GM18907 (cell line): ENCODE data around the gene THBS3.
"Not testable (repeated sequence)": the region's sequence is repeated elsewhere in the genome, so short reads cannot be mapped to it uniquely, and the experiment has no call there.

Source experiments
- ATAC-seq: cut with Tn5 transposase; IDR thresholded peaks from one replicate; pipeline ENCODE4 v1.9.1; 2021; ENCODE audit warnings: mild to moderate bottlenecking, moderate library complexity; ENCODE audit not compliant: unreplicated experiment

Gene THBS3

DNA sequence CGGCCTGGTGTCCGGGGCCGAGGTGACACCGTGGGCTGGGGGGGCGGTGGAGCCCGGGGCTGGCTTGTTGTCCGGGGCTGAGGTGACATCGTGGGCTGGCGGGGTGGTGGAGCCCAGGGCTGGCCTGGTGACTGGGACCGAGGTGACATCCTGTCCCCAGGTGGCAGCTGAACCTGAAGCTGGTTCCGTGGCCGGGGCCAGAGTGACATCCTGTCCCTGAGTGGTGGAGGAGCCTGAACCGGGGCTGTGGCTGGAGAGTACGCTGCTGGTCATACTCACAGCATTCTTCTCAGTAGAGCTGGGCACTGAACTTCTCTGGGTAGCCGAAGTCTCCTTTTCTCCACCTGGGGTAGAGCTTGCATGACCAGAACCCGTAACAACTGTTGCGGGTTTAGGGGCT lies 15.8 kb downstream of the THBS3 start:
- no peak for ATAC-seq

DNA sequence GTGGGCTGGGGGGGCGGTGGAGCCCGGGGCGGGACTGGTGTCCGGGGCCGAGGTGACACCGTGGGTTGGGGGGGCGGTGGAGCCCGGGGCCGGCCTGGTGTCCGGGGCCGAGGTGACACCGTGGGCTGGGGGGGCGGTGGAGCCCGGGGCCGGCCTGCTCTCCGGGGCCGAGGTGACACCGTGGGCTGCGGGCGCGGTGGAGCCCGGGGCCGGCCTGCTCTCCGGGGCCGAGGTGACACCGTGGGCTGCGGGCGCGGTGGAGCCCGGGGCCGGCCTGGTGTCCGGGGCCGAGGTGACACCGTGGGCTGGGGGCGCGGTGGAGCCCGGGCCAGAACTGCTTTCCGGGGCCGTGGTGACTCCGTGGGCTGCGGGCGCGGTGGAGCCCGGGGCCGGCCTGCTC lies 17.8 kb downstream of the THBS3 start:
- not testable (repeated sequence) for ATAC-seq

DNA sequence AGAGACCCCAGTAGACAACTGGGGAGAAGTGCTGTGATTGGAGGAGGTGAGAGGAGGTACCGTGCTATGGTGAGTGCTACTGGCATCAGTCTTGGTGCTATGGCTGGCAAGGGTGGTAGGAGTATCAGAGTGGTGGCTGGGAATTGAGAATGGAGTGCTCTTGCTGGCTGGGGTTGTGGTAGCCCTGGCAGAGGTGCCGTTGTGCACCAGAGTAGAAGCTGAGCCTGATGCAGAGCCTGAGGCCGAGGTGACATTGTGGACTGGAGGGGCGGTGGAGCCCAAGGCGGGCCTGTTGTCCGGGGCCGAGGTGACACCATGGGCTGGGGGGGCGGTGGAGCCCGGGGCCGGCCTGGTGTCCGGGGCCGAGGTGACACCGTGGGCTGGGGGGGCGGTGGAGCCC lies 19.4 kb downstream of the THBS3 start:
- no peak for ATAC-seq

DNA sequence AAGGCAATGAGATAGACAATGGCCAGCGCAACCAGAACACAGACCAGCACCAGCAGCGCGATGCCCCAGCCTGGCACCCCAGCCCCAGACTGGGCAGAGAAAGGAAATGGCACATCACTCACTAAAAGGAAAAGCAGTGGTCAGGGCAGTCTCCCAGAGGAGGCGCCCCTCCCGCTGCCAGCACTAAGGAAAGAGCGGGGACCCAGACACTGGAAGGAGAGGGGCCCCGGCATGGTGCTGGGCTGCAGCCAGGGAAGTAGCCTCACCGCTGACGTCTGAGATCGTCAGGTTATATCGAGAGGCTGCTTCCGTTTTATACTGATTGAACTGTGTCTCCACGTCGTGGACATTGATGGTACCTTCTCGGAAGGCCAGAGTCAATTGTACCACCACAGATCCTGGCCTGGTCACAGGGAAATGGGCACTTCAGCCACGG lies 20.2 kb downstream of the THBS3 start:
- ATAC-seq: no peak

DNA sequence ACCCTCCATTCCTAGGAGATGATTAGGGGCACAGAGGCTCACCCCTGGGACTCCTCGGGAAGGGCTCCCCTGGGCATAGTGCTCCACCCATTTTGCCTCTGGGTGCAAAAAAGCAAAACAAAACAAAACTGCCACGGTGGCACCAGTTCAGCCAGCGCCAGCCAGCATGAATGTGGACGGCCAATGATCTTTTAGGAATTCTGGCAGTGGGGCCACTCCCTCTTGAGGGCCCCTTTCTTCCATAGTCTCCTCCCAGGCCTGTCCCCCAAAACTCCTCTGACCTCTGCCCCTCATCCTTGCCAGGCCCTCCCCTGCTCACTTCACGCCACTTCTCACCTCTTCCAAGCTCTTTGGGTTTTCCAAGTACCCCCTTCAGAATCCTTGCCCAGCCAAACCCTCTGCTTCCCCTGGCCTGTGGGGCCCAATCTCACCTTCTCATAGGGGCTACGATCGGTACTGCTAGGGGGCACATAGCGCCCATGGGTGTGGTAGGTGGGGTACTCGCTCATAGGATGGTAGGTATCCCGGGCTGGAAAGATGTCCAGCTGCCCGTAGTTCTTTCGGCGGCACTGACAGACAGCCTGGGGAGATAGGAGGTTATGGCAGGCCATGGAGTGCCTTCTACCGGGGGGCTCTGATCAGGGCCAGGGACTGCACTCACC lies 20.8 kb downstream of the THBS3 start:
- ATAC-seq: no peak

- no peak for ATAC-seq
These were observed 21.5 kb downstream of the THBS3 start for GRCh38 chr1:155186067-155186793.

DNA sequence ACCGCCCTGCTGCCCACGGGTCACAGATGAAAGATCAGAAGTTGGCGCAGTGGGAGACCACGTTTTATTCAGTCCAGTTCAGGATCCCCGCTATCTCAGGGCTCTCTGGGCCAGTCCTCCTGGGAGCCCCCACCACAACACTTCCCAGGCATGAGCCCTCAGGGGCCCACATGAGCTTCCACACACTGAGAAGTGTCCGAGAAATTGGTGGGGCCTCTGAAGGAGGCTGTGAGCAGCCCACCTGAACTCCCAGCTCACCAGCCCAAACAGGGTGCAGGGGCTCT lies 22.0 kb downstream of the THBS3 start:
- no peak for ATAC-seq

DNA sequence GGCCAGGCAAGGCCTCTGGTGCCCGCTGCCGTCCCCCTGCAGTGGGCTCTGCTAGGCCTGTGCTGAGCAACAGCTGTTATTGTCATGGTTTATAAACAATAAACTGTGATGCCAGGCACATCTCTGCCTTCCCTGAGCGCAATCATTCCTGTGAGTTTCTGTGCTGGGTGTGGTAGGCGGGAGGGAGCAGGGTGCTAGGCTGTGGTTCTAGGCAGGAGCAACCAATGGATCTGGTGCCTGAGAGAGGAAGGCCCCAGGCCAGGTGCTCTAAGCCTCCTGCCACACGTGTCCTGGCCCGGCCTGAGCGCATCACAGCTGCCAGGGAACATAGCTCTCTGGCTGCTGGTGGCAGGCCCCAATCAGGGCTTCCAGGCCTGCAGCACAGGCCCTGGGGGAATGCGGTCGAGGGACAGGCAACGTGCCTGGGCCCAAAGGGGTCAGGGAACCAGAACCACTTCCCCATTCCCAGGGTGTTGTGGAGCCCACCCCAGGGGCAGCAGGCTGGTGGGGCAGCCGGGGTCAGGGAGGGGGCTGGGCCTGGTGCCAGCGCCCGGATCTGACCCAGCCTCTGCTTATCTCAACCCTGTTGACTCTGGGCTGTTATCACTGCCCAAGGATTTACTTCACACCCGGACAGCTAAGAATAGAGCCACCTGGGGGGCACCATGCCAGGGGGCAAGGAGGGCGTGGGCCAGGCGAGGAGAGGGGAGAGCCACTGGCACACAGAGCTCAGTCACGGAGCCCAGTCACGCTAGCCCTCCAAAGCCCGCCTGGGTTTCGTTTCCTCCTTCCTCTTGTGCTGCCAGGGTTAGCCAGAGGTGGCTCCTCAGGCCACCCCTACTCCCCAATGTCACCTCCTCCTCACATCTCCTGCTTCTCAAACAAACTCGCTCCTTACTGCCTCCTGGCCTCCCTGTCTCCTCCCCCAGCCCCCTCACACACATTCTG lies 22.6 kb downstream of the THBS3 start:
- ATAC-seq: peak; percentile 86

GRCh38 chr1:155184351-155184811 lies 23.3 kb downstream of the THBS3 start:
- ATAC-seq: no peak

GRCh38 chr1:155183775-155184221 lies 23.9 kb downstream of the THBS3 start:
- no peak for ATAC-seq

GRCh38 chr1:155182052-155182550 lies 25.6 kb downstream of the THBS3 start:
- ATAC-seq: no peak

GRCh38 chr1:155181371-155182051 lies 26.2 kb downstream of the THBS3 start:
- ATAC-seq: no peak

- ATAC-seq: no peak
These were observed 28.3 kb downstream of the THBS3 start for GRCh38 chr1:155179112-155180031.

GRCh38 chr1:155178441-155179111 lies 29.1 kb downstream of the THBS3 start:
- no peak for ATAC-seq

DNA sequence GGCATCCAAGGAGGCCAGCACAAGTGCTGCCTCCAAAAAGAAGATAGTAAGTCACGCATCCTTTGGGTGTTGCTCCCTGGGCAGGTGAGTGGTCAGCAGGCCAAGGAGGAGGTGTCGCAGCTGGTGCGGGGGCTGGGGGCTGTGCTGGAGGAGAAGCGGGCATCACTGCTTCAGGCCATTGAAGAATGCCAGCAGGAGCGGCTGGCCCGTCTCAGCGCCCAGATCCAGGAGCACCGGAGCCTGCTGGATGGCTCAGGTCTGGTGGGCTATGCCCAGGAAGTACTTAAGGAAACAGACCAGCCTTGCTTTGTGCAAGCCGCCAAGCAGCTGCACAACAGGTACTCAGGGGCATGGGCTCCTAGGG lies 29.8 kb downstream of the THBS3 start:
- ATAC-seq: no peak

- no peak for ATAC-seq
These were observed 30.3 kb downstream of the THBS3 start for GRCh38 chr1:155177192-155177917.

DNA sequence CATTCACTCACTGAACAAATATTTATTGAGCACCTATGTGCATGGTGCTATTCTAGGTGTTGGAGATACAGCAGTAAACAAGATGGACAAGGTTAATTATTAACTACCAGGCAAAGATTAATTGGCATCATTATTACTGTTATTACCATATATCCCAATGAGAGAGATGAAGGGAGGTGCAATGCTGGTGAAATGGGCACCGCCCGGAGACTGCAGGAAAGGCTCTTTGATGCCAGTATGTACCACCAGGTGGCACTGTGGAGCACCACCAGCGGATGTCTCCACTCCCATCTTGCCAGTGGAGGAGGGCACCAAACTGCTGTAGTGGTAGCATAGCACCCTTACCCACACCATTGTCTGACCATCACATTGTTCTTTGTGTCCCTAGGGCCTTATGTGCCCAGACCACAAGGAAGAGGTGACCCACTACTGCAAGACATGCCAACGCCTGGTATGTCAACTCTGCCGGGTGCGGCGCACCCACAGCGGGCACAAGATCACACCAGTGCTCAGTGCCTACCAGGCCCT lies 31.1 kb downstream of the THBS3 start:
- ATAC-seq: peak; percentile 35

GRCh38 chr1:155175927-155176371 lies 31.7 kb downstream of the THBS3 start:
- ATAC-seq: no peak
